Left cardiac atrium (tissue), 4 donors: ENCODE measurements around the gene KLK14. TPM values are rescaled to one million over a fixed set of nuclear protein-coding genes. Genes with fewer than 3 reads are reported as not detected.

ENCODE experiments used
- ATAC-seq, 2 donors: fragments of 200-7000 bp; cut with Tn5 transposase; one replicate each; pipeline ENCODE4 v1.9.1; 2020; ENCODE audit warnings: mild to moderate bottlenecking in 2 of 2, moderate library complexity in 2 of 2
- DNase-seq: peaks from one replicate; pipeline ENCODE4 v3.0.0-alpha.2; 2020
- intact Hi-C, 2 donors: fragments of 100-400 bp; cut with DNase I; formaldehyde crosslinking; loops; one replicate each; pipeline versions ENCODE4 v1.14.1 to v1.15.1; 2022 to 2023
- total RNA-seq, 2 donors: library from RNA; stranded (reverse); fragmentation: NEBNext Ultra II Directional; extraction: Animal tissue kit (Norgen Biotek cat#: 25700); gene quantifications; one replicate each; pipeline ENCODE4 v1.2.1, GENCODE V29; 2021
- donor health status: DM: no; HTN: yes; CAD: no.
- donor health status: DM: no; HTN: yes; CAD: no; lungs with severe emphysema.
- donor health status: DM: yes; HTN: yes; CAD: no.
- donor health status: Dilated cardiomyopathy.

The KLK14 gene
- total RNA-seq, 2 donors from 2014 or later, result 0.21 to 0.31 TPM

- peak; percentile 50 for DNase-seq
- peak; percentile 68 to 90 for ATAC-seq
- intact Hi-C loops, result no loop called here
These were observed 18.0 kb downstream of the KLK14 start, which contains the start of gene KLK13 for GRCh38 chr19:51064534-51065220. Gene KLK13, minus strand, starts transcription at chr19:51065092. Its CDS starts 25 bp downstream, at chr19:51065067.

GRCh38 chr19:51063664-51064063 lies 19.0 kb downstream of the KLK14 start:
- ATAC-seq (no peak), DNase-seq (no peak)
- intact Hi-C loops, result no loop called here

GRCh38 chr19:51060973-51061372 lies 21.7 kb downstream of the KLK14 start:
- ATAC-seq, result no peak
- intact Hi-C loops, result no loop called here
- DNase-seq, result no peak

- ATAC-seq (no peak), DNase-seq (no peak)
- intact Hi-C loops, result no loop called here
These were observed 22.4 kb downstream of the KLK14 start for GRCh38 chr19:51060336-51060735.

DNA sequence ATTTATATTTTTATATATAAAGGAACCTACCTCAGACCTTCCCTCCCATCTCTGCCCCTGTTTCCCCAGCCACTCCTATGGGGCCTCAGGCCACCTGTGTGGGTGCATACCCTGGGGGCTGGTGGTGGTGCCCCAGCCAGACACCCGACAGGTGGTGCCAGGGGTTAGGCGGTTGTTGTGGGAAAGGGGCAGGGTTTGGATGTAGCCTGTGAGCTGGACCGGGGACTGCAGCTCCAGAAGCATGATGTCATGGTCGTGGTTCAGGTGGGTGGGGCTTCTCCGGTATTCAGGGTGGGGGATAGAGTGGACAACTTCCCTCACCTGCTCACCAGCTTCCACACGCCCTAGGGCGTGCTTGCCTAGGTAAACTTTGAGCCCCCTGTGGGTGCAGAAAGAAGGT lies 23.0 kb downstream of the KLK14 start:
- intact Hi-C loops, result no loop called here
- no peak for ATAC-seq
- DNase-seq, result no peak

- intact Hi-C loops, result no loop called here
- DNase-seq (no peak), ATAC-seq (no peak)
These were observed 26.8 kb downstream of the KLK14 start for GRCh38 chr19:51055866-51056265.

GRCh38 chr19:51047031-51047335 lies 35.7 kb downstream of the KLK14 start:
- ATAC-seq, result no peak
- intact Hi-C loops, result no loop called here
- DNase-seq, result no peak

DNA sequence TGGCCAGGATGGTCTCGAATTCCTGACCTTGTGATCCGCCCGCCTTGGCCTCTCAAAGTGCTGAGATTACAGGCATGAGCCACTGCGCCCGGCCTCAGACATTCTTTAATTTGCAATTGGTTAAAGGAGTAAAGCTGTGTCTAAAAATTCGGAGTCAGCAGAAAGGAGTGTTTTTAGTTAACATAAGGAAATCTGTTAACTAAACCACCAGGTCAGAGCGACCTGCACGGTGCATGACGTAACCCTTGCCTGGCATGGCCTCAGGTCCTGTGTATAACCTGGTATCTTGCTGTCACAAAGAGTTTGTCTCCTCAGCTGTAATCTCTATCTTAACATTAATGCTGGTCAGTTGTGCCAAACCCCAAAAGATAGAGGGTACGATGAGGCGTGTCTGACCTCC lies 38.4 kb downstream of the KLK14 start:
- ATAC-seq (no peak), DNase-seq (no peak)
- intact Hi-C loops, result no loop called here

GRCh38 chr19:51043497-51043896 lies 39.2 kb downstream of the KLK14 start:
- intact Hi-C loops, result no loop called here
- ATAC-seq (no peak), DNase-seq (no peak)

GRCh38 chr19:51040151-51040550 lies 42.5 kb downstream of the KLK14 start:
- ATAC-seq (no peak), DNase-seq (no peak)
- intact Hi-C loops, result no loop called here

- no peak for ATAC-seq
- intact Hi-C loops, result no loop called here
These were observed 46.2 kb downstream of the KLK14 start for GRCh38 chr19:51036519-51036918.

DNA sequence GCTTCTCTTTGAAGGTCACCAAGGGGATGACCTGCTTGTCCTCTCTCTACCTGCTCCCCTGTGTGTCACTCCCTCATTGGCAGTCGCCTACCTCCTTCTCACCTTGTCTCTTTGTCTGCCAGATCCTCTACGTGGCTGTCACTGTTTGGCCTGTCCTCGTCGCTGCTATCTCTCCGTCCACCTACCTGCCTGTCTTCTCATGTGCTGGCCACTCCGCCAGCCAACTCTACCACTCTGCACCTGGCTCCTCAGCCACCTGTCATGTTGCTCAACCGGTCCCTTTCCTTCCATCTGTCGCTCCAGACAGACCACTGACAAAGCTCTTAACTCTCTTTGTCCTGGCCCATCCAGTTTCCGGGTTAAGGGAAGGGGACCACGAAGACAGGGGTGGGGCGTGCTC lies 48.0 kb downstream of the KLK14 start, which contains the start of gene KLK12:
KLK12 (minus strand) TSS at position 299 of the 400 bp plus-strand sequence. CDS start 381 bp downstream, outside the sequence.
- intact Hi-C loops, result no loop called here
- no peak for ATAC-seq
- DNase-seq, result no peak

More at GRCh38 chr19:51036519-51036918, 46.2 kb downstream of the KLK14 start:
- DNase-seq, result no peak

DNA sequence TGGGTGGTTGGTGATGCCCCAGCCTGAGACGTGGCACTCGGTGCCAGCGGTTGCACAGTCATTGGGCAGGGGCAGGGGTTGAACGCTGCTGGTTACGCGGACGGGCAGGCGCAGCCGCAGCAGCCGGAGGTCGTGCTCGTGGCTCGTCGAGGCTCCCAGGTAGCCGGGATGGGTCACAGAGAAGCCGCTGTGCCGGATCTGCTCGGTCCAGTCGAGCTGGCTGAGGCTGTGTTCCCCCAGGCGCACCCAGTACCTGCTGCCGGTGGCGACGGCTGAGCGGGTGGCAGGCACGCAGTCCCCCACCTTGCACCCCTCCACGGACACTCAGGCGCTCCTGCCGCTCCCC lies 50.8 kb downstream of the KLK14 start:
- ATAC-seq (no peak), DNase-seq (no peak)
- intact Hi-C loops, result no loop called here

DNA sequence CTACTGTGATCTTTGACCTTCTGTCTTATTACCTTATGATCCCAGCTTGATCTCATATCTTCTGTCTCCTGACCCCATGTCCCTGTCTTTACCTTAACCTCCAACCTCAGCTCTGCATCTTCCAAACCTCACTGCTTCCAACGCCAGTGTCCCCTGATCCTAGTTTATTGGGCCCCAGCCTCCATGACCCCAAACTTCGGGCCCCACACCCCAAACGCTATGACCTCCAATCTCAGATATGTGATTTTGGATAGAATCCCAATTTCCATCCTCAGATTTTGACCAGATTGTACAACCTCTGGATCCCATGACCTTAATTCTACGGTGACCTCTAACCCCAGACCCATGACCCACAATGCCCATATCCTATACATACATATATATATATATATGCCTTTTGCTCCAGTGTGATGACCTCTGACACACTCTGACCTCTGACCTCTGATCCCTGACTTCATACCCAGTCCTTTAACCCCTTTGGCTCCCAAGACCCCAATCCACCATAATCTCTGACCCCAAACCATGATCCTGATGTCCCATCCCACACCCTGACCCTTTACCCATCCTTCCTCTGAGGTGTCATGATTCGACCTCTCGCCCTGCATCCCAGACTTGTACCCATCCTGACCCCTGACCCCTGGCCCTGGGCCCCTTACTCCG lies 51.3 kb downstream of the KLK14 start:
- DNase-seq (no peak), ATAC-seq (no peak)
- intact Hi-C loops, result no loop called here

DNA sequence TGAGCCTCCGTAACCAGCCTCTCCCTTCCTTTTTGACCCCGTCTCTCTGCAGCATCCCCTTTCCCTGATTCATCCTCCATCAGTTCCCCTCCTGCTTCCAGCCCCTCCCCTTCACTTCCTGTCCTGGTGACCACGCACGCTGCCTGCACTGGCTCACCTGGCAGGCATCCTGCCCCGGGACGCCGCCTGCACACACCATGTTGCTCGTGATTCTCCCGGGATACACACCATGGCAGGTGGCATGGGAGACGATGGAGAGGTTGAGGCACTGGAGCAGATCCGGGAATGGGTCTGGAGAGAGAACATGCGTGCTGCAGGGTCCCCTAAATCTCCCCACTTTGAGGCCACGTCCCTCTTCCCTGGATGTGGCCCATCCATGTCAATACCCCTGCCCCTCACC lies 52.1 kb downstream of the KLK14 start:
- no peak for DNase-seq
- intact Hi-C loops, result no loop called here
- no peak for ATAC-seq

- intact Hi-C loops, result no loop called here
- no peak for ATAC-seq
- DNase-seq, result no peak
These were observed 53.0 kb downstream of the KLK14 start for GRCh38 chr19:51029718-51030117.

Other genes starting within 250 kb of the KLK14 start
- not detected for gene KLK15, start 249.3 kb downstream of the KLK14 start, total RNA-seq
- not detected for gene KLK3, start 228.0 kb downstream of the KLK14 start, total RNA-seq
- not detected for gene KLK2, start 209.4 kb downstream of the KLK14 start, total RNA-seq
- gene KLK4, start 171.5 kb downstream of the KLK14 start, total RNA-seq, result not detected
- gene KLK5, start 129.8 kb downstream of the KLK14 start, total RNA-seq, result under 1 TPM in 1 of 2 donors, not detected in 1; 0.42 TPM
- gene KLK6, start 113.3 kb downstream of the KLK14 start, total RNA-seq, result not detected
- under 1 TPM in 1 of 2 donors, not detected in 1; 0.16 TPM for gene KLK7, start 99.0 kb downstream of the KLK14 start, total RNA-seq
- under 1 TPM in 1 of 2 donors, not detected in 1; 0.53 TPM for gene KLK8, start 81.3 kb downstream of the KLK14 start, total RNA-seq
- under 1 TPM; 0.26 to 0.32 TPM for gene KLK10, start 63.2 kb downstream of the KLK14 start, total RNA-seq
- gene KLK11, start 56.3 kb downstream of the KLK14 start, total RNA-seq, result 1 to 10 TPM; 1.7 to 2.6 TPM
- gene KLK12, start 47.9 kb downstream of the KLK14 start, total RNA-seq, result not detected
- gene KLK13, start 17.8 kb downstream of the KLK14 start, total RNA-seq, result under 1 TPM in 1 of 2 donors, not detected in 1; 0.65 TPM
- gene CTU1, start 25.5 kb upstream of the KLK14 start, total RNA-seq, result 1 to 10 TPM; 5.3 to 6.0 TPM
- 1 to 10 TPM; 5.1 to 6.6 TPM for gene SIGLEC9, start 42.0 kb upstream of the KLK14 start, total RNA-seq
- 1 to 10 TPM; 1.6 to 2.2 TPM for gene SIGLEC7, start 59.4 kb upstream of the KLK14 start, total RNA-seq
- 10 to 100 TPM in 1 of 2 donors, 1 to 10 TPM in 1; 3.2 to 11.4 TPM for gene CD33, start 142.2 kb upstream of the KLK14 start, total RNA-seq
- not detected for gene SIGLECL1, start 168.2 kb upstream of the KLK14 start, total RNA-seq
- under 1 TPM in 1 of 2 donors, not detected in 1; 0.16 TPM for gene IGLON5, start 228.8 kb upstream of the KLK14 start, total RNA-seq